ENCODE measurements around the gene ZIC5.

ZIC5 gene

DNA sequence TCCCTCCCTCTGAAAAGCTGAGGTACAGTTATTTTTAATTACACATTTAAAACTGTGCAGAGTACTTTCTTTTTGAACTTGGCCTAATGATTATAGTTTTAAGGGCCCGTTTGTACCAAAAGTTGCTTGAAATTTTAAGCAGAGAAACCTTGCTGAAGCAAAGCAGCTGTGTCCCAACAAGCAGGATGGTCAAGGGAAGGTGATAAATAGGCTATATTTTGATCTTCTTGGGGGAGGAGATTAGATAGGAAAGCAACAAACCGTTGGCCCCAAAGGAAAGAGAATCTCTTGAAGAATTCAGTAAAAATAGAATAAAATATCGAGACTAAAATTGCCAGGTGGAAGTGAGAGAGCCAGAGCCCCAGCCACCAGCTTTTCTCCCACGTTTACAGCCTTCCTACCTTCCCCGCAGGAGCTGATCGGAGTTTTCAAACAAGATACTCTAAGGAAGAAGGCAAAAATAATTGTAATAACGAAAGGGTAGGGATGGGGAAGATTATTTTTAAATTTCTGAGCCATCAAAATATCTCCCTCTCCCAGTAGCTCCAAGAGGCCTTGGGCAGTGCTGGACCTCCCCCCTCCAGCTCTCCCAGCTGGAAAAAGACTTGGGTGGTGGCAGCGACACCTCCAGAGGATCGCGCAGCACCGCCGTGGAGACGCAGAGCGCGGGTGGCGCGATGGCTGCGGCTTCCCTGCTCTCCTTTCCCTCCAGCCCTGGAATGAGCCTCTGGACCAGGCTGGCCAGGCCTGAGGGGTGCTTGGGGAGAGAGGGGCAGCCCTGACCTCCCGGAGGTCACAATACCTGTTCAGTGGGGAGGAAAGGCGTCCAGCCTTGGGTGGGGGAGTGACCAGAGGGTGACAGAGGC, 15.8 kb upstream of the ZIC5 start:
- DNase-seq (ENCODE audit: low read depth in 2 of 2): no peak

DNA sequence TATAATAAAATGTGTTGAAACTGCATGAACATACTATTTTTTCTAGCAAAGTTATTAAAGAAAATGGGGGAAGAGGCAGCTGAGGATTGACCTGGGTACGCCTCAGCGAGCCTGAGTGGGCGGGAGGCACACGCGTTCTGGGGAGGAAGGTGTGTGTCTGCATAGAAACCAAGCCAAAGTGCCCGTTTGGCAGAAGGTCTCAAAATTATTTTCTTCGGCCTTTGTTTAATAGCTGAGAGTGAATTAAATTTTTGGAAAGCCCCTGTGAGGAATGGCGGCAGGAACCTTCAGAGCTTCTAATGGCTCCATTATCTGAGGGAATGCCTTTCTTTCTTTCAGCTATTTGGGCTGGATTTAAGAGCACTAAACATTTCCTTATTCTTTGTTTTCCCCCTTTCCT, 15.2 kb upstream of the ZIC5 start:
- no peak for DNase-seq (ENCODE audit: low read depth in 2 of 2)

DNA sequence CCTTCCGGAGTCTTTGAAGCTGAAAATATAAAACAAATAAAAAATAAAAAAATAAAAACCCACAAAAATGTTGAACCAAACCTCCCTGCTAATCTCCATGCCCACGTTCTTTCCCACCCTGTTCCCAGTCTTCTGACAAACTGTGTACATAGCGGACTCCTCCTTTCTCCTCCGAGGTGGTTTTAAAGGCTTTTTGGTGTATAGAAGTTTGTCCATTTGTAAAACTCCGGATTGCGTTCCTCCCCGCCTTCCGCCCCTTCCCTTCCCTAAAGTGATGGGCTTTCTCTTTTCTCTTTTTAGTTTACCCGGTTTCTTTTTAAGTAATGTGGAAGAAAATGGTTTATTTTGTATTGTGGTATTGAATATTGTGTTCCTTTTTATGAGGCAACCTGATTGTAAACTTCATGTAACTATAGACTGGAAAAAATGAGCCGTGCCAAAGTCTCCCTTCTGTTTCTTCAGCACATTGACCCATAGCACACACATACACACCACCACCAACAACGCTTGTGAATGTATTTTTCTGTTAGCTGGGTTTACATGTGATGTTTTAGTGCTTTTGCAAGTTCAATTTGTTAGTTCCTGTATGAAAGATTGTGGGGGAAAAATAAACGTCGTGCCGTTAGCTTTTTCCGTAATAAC, 14.4 kb upstream of the ZIC5 start:
- DNase-seq (ENCODE audit: low read depth in 2 of 2): no peak

DNA sequence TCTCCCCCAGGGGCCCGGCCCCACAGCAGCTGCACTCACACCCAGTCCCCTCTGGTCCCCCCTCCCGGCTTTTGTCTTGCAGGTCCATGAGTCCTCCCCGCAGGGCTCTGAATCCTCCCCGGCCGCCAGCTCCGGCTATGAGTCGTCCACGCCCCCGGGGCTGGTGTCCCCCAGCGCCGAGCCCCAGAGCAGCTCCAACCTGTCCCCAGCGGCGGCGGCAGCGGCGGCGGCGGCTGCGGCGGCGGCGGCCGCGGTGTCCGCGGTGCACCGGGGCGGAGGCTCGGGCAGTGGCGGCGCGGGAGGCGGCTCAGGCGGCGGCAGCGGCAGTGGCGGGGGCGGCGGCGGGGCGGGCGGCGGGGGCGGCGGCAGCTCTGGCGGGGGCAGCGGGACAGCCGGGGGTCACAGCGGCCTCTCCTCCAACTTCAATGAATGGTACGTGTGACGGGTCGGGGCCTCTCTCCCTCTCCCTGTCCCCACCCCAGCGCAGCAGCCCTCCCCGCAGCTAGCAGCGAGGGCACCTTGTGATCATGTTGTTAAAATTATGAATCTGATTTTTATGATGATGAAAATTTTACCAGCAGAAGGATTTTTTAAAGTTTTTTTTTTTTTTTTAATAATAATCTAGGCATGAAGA, 13.8 kb upstream of the ZIC5 start:
- DNase-seq (ENCODE audit: low read depth in 2 of 2): no peak

GRCh38 chr13:99984461-99985240, 13.1 kb upstream of the ZIC5 start:
- DNase-seq (ENCODE audit: low read depth in 2 of 2): no peak

DNA sequence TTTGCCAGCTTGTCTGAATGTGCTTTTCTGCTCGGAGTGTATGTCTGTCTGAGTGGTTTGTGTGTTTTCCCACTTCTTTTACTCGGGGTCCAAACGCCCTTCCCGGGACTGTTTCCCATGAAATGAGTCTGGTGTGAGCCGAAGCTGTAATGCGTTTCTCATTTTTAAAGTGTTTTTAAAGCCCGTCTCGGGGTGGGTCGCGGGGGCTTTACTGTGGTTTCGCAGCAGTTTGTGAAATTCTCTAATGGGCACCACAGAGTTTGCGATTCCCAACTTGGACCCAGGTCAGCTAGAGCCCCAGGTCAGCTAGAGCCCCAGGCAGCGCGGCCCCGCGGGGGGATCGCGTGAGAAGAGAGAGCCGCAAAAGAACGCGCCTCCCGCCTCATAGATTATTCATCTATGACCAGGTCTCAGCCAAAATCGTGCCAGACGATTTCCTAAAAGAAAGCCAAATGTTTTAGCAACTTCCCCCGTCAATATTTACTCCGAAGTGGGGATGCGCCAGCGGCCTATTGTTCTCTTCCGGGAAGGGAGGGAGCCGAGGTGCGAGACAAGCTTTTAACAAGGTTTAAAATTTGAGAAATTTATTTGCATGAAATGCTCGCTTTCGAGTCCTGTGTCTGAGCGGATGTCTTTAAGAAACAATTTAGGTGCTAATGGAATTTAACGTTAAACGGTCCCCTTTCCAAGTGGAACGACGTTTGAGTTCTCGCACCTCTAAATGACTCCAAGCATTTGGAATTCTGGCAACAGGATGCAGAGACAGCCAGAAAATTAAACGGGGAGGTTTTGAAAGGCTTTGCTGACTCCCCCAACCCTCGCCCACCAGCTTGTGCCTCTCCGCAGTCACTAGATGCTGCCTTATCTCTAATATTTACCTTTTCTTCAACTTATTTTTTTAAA, 12.2 kb upstream of the ZIC5 start:
- DNase-seq (ENCODE audit: low read depth in 2 of 2): no peak

DNA sequence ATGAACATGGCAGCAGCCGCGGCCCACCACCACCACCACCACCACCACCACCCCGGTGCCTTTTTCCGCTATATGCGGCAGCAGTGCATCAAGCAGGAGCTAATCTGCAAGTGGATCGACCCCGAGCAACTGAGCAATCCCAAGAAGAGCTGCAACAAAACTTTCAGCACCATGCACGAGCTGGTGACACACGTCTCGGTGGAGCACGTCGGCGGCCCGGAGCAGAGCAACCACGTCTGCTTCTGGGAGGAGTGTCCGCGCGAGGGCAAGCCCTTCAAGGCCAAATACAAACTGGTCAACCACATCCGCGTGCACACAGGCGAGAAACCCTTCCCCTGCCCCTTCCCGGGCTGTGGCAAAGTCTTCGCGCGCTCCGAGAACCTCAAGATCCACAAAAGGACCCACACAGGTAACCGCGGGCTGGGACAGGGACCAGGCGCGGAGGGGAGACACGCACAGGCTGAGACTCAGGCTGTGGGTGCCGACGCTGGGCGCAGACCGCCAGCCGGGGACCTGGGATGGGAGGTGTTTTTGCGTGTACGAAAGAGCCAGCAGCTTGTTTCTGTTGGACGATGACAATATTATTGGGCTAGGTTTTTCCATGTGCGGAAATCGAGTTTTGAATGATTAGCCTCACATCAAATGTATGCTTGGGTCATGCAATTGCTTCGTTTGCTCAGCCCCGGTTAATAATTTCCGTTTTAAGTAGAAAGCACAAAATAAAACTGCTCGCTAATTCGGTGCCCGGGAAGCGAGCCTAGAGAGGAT, 11.3 kb upstream of the ZIC5 start:
- no peak for DNase-seq (ENCODE audit: low read depth in 2 of 2)

- DNase-seq (ENCODE audit: low read depth in 2 of 2): no peak
Measured at GRCh38 chr13:99982036-99982730, 10.6 kb upstream of the ZIC5 start.

GRCh38 chr13:99981735-99982035, 10.1 kb upstream of the ZIC5 start, which contains the start of gene ZIC2:
ZIC2 (plus strand) TSS chr13:99981784; CDS start chr13:99982065, 281 bp downstream.
- DNase-seq (ENCODE audit: low read depth in 2 of 2): no peak

GRCh38 chr13:99980824-99981734, 9.5 kb upstream of the ZIC5 start:
- no peak for DNase-seq (ENCODE audit: low read depth in 2 of 2)

DNA sequence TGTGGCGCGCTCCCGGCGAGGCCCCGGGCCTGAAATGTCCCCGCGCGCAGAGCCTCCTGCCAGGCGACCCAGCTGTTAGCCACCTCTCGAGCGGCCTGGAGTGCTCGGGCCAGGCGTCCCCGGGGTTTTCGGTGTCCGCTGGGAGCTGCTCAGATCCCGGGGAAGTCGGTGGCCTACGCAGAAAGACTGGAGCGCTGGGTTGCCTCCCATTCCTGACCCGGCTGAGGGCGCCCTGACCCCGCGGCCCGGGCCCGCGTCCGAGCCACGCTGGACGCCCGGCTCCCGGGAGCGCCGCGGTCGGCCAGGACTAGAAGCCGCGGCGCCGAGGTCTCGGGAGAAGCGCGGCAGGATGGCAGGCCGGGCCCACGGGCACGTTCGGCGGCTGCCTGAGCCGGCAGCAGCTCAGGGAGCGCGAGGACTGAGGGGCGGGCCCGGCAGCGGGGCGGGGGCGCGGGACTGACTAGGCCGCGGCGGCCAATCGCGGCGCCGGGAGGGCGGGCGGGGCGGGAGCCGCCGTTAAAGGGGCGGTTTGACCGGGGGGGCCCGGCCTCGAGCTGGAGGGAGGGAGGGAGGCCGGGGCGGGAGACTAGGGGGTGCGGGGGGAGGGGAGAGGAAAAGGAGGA, 8.7 kb upstream of the ZIC5 start:
- DNase-seq (ENCODE audit: low read depth in 2 of 2): no peak

DNA sequence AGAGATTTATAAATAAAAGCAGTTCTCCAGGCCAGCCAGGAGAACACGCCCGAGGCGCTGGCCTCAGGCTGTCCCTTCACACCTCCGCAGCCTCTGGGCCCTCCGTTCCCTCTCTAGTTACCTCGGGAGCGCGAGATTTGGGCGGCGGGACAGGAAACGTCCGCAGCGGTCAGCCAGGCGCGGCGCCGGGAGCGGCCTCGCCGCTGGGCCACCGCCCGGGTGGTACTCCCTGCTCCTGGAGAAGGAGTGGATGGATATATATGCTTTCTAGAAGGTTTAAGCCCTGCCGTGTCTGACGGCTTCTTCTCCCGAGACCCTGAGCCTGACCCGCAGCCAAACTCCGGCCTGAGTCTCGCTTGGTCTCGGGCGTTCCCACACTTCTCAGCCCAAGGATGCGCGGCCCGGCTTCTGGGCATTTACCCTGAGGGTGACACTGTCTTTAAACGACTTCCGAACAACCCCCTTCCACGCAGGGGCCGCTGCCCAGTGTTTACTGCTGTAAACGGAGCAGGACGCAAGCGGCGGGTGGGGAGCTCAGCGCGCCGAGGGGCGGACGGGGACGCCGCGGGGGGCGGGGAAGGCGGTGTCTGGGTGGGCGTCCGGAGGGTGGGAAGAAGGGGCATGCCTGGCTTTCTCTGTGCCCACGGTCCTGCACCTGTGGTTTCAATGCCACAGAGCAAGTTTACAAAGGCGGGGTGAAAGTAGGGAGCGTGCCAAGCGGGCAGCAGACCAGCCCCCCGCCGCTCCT, 8.1 kb upstream of the ZIC5 start:
- no peak for DNase-seq (ENCODE audit: low read depth in 2 of 2)

- DNase-seq (ENCODE audit: low read depth in 2 of 2): no peak
Measured at GRCh38 chr13:99978799-99979452, 7.4 kb upstream of the ZIC5 start.

GRCh38 chr13:99977912-99978798, 6.6 kb upstream of the ZIC5 start:
- no peak for DNase-seq (ENCODE audit: low read depth in 2 of 2)

- DNase-seq (ENCODE audit: low read depth in 2 of 2): no peak
Measured at GRCh38 chr13:99977334-99977911, 5.9 kb upstream of the ZIC5 start.

- DNase-seq (ENCODE audit: low read depth in 2 of 2): no peak
Measured at GRCh38 chr13:99976575-99976974, 5.0 kb upstream of the ZIC5 start.
